ENCODE results near the gene BUD13. TPM values are rescaled to one million over a fixed set of nuclear protein-coding genes. Genes with fewer than 3 reads are reported as not detected.

BUD13 gene
- polyA plus RNA-seq, 2 of the 4 experiments (the other 2 are of a cell fraction) = 9.8 to 16.2 TPM

GRCh38 chr11:116819049-116819448, 46.3 kb upstream of the BUD13 start:
- H3K27ac ChIP-seq = no peak overlapping the region
- DNase-seq (ENCODE audit: low read depth in 1 of 2, low spot score in 1 of 2) = no peak
- H3K4me1 ChIP-seq = no peaks in the 10 kb centered on the region
- WGBS (ENCODE audit: missing lambda C conversion rate) = 75% methylated on average over 6 of the region's 9 CpGs
- H3K4me2 ChIP-seq = no peak overlapping the region
- H3K9me3 ChIP-seq = no peaks in the 10 kb centered on the region
- ChIA-PET POLR2A (no interaction called here), CTCF (interaction anchor here (0.8 kb wide), 1 partner anchor 287 kb away, joined by 4 read pairs; no protein-coding TSS in a partner anchor)
- TF ChIP-seq SREBF2 (IDR thresholded peaks at IDR 0.05) (no peak), HEYL (CRISPR knock-in tag; IDR thresholded peaks at IDR 0.05) (no peak), USF2 (IDR thresholded peaks at IDR 0.05) (no peak), HOXB13 (CRISPR knock-in tag; IDR thresholded peaks at IDR 0.05; ENCODE audit: low read depth) (no peak), TP53 (CRISPR knock-in tag; IDR thresholded peaks at IDR 0.05) (no peak), HOXA7 (CRISPR knock-in tag; IDR thresholded peaks at IDR 0.05) (no peak), SMC3 (IDR thresholded peaks at IDR 0.05) (no peak), HDAC2 (IDR thresholded peaks at IDR 0.05) (no peak), CBX2 (IDR thresholded peaks at IDR 0.05; ENCODE audit: borderline replicate concordance, low read depth) (no peak)
- no peak for ATAC-seq
- H3K4me3 ChIP-seq = no peak overlapping the region
- no peak for FAIRE-seq

- POLR2A ChIA-PET = no interaction called here
- no peak for FAIRE-seq
- ATAC-seq = no peak
- no peak overlapping the region for H3K27ac ChIP-seq
- no peaks in the 10 kb centered on the region for H3K4me1 ChIP-seq
- no peak for DNase-seq (ENCODE audit: low read depth in 1 of 2, low spot score in 1 of 2)
- H3K9me3 ChIP-seq = no peaks in the 10 kb centered on the region
- CTCF ChIA-PET = no interaction called here
- H3K4me2 ChIP-seq = no peak overlapping the region
- TF ChIP-seq MAFK (IDR thresholded peaks at IDR 0.05; ENCODE audit: partially characterized antibody) (no peak), HEYL (CRISPR knock-in tag; IDR thresholded peaks at IDR 0.05) (no peak), KDM1A (IDR thresholded peaks at IDR 0.05; ENCODE audit: low read depth) (no peak)
- WGBS (ENCODE audit: missing lambda C conversion rate) = 78% methylated on average over 6 of the region's 6 CpGs
- H3K4me3 ChIP-seq = no peak overlapping the region
Measured at GRCh38 chr11:116814502-116814901, 41.7 kb upstream of the BUD13 start.

- ChIA-PET POLR2A (no interaction called here), CTCF (interaction anchor here (0.8 kb wide), 1 partner anchor 66 kb away, joined by 3 read pairs; no protein-coding TSS in a partner anchor)
- WGBS (ENCODE audit: missing lambda C conversion rate) = 62% methylated on average over 4 of the region's 5 CpGs
Measured at GRCh38 chr11:116813781-116814471, 41.1 kb upstream of the BUD13 start.

GRCh38 chr11:116813170-116813569, 40.4 kb upstream of the BUD13 start:
- Histone ChIP-seq H3K4me1 (peaks cover 7% of the 10 kb centered on the region; the same call in 1 of the 3 replicates), H3K9me3 (no peaks in the 10 kb centered on the region), H3K4me2 (no peak overlapping the region), H3K4me3 (no peak overlapping the region), H3K27ac (no peak overlapping the region)
- ChIA-PET POLR2A (no interaction called here), CTCF (interaction anchor here (0.8 to 1.5 kb wide), 5 partner anchors 11 to 67 kb away, joined by 3 to 4 read pairs (median 3); partner anchors contain the start of genes APOA1 and APOA5)
- 86% methylated on average over 1 of the region's 1 CpG for WGBS (ENCODE audit: missing lambda C conversion rate)
- DNase-seq (ENCODE audit: low read depth in 1 of 2, low spot score in 1 of 2) (no peak), ATAC-seq (no peak), FAIRE-seq (no peak)
- TF ChIP-seq ATOH8 (CRISPR knock-in tag; IDR thresholded peaks at IDR 0.05; ENCODE audit: low read depth) (no peak), GATA3 (IDR thresholded peaks at IDR 0.05; ENCODE audit: borderline replicate concordance) (no peak), E2F6 (IDR thresholded peaks at IDR 0.05; ENCODE audit: borderline replicate concordance, low read depth) (no peak), RAD21 (conservative IDR thresholded peaks at IDR 0.05 in 1 of 2, IDR thresholded peaks at IDR 0.05 in 1 of 2) (no peak), NPAS2 (CRISPR knock-in tag; IDR thresholded peaks at IDR 0.05; ENCODE audit: borderline replicate concordance) (no peak), MAFK (IDR thresholded peaks at IDR 0.05; ENCODE audit: partially characterized antibody) (no peak), EHF (CRISPR knock-in tag; IDR thresholded peaks at IDR 0.05) (no peak), EP300 (IDR thresholded peaks at IDR 0.05) (no peak), ZC3H11A (IDR thresholded peaks at IDR 0.05) (no peak), BCL3 (IDR thresholded peaks at IDR 0.05) (no peak), HOXB13 (CRISPR knock-in tag; IDR thresholded peaks at IDR 0.05; ENCODE audit: low read depth) (no peak), HEYL (CRISPR knock-in tag; IDR thresholded peaks at IDR 0.05) (no peak), CEBPB (IDR thresholded peaks at IDR 0.05) (no peak)

More at GRCh38 chr11:116813781-116814471, 41.1 kb upstream of the BUD13 start:
- TF ChIP-seq SMC3 (IDR thresholded peaks at IDR 0.05) = no peak
- TF ChIP-seq CBX8 (IDR thresholded peaks at IDR 0.05) = no peak
- TF ChIP-seq POLR2A (IDR thresholded peaks at IDR 0.05; ENCODE audit: low read length) = no peak
- no peak for TF ChIP-seq ZC3H11A (IDR thresholded peaks at IDR 0.05)
- Histone ChIP-seq H3K27ac (no peak overlapping the region), H3K4me1 (0 out of 3 replicates have a peak, but pooled peaks cover 3% of the 10 kb centered on the region), H3K4me2 (no peak overlapping the region), H3K9me3 (no peaks in the 10 kb centered on the region), H3K4me3 (no peak overlapping the region)
- DNase-seq (ENCODE audit: low read depth in 1 of 2, low spot score in 1 of 2) = no peak
- FAIRE-seq = no peak
- ATAC-seq = no peak
